ENCODE measurements around the gene CHAF1A.

DNA sequence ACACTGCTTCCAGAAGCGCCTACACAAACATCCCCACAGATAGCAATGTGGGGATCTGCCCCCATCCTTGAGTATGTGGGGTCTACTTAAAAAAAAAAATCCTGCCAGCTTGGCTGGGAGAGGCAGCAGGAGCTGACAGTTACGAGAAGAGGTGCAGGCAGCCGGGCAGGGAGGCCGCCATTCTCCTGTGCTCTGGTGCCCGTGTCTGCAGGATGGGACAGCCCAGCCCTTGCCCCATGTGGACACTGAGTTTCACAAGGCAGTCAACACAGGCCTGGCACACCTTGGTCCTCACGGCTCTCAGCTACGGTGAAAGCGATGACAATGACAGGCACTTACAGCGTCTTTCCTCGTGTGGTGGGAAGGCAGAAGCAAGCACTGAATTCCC lies 35.1 kb upstream of the CHAF1A start:
- TF ChIP-seq, protein P1, sequence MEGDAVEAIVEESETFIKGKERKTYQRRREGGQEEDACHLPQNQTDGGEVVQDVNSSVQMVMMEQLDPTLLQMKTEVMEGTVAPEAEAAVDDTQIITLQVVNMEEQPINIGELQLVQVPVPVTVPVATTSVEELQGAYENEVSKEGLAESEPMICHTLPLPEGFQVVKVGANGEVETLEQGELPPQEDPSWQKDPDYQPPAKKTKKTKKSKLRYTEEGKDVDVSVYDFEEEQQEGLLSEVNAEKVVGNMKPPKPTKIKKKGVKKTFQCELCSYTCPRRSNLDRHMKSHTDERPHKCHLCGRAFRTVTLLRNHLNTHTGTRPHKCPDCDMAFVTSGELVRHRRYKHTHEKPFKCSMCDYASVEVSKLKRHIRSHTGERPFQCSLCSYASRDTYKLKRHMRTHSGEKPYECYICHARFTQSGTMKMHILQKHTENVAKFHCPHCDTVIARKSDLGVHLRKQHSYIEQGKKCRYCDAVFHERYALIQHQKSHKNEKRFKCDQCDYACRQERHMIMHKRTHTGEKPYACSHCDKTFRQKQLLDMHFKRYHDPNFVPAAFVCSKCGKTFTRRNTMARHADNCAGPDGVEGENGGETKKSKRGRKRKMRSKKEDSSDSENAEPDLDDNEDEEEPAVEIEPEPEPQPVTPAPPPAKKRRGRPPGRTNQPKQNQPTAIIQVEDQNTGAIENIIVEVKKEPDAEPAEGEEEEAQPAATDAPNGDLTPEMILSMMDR (conservative IDR thresholded peaks at IDR 0.05) = no peak
- TF ChIP-seq ZFX (IDR thresholded peaks at IDR 0.05) = no peak
